Cardiac septum (tissue), 1 donor: ENCODE results near the gene CCDC148. TPM values are rescaled to one million over a fixed set of nuclear protein-coding genes. Genes with fewer than 3 reads are reported as not detected.
"Not testable (repeated sequence)": the region's sequence is repeated elsewhere in the genome, so short reads cannot be mapped to it uniquely, and the experiment has no call there.

Experiments used
- DNase-seq: peaks from one replicate; pipeline ENCODE4 v3.0.0-alpha.2; 2020; ENCODE audit warnings: low spot score
- intact Hi-C: fragments of 100-400 bp; cut with DNase I; formaldehyde crosslinking; loops from one replicate; pipeline ENCODE4 v1.14.0; 2022
- total RNA-seq: library from RNA; stranded (reverse); fragmentation: NEBNext Ultra II Directional; extraction: Animal tissue kit (Norgen Biotek cat#: 25700); gene quantifications from one replicate; pipeline ENCODE4 v1.2.1, GENCODE V29; 2021
- donor health status: DM: no; HTN: no; CAD: no.

The CCDC148 gene
- total RNA-seq, 1 donor from 2014 or later, result 0.30 TPM

DNA sequence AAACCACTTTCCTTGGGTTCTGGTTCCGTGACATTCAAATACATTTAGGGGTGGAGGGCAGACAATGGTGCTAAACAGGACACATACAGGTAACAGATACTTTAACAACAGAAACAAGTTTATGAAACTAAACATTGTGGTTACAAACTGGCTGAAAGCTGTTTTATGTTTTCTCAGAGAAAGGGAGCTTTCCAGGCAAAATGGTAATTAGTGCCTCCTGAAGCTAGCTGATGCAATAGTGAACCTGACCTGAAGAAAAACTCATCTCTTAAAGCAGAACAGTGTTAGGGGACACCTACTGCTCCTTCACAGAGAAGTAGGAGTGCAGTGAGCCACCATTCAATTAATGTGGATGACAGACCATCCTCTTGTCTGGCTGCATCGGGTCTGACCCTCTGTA is 138.9 kb downstream of the CCDC148 start:
- intact Hi-C loops, result no loop called here
- DNase-seq, result no peak

DNA sequence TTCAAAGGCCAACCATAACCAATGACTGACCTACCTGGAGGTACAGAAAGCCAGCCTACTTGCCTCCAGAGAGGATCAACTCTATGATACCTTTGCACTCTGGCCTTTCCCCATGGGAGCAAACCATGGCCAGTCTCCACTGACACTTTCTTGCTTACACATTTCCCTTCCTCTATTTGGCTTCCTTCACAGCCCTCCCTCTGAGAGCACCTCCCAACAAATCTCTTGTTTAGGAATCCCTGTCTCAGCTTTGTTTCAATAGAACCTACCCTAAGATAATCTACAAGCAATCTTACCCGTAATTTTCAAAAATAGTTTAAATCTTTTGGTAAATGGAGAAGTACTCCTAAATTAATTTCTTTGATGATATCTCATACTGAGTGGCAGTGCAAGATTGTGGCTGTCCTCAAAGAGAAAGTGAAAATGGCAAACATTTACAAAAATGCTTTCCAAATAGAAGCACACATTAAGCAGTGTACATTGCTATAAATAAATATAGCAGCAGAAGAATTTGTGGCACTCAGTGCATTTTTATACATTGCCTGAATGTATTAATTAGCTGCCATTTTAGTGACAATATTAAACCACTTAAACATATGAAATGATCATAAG is 140.6 kb downstream of the CCDC148 start:
- no peak for DNase-seq
- intact Hi-C loops, result no loop called here

DNA sequence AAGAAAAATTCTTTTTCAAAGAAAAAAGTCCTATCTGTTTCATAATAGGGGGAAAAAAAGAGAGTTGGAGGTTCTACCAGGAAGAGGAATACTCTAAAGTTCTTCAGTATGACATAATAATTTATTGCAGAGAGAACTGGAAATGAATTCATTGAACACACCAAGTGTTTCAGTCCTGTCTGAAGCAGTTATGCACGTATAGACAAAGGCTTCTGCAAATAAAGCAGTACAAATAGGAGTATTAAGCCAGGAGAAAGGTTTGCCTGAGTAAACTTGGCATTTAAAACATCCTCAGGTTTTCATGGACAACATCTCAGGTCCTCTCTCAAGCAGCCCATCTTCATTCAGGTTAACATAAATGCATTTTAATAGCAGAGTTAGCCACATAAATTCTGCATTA is 141.6 kb downstream of the CCDC148 start:
- DNase-seq, result no peak
- intact Hi-C loops, result no loop called here

DNA sequence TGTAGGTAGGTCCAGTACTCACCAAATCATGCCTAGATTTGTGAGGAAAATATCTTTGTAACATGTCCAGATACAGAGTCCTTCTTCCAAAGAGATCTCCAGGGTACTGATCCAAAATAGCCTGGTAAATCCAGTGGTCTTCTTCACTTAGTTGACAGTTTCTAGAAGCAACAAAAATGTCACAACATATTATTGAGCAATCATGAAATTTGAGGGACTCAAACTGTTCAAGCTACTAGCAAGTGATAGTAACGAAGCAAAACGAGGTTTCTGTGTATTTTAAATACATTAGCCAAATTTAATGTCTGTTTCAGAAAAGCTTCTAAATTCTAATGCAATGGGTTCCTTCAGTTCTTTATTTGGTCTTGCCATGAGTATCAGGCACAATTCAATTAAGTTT is 142.8 kb downstream of the CCDC148 start:
- intact Hi-C loops, result no loop called here

DNA sequence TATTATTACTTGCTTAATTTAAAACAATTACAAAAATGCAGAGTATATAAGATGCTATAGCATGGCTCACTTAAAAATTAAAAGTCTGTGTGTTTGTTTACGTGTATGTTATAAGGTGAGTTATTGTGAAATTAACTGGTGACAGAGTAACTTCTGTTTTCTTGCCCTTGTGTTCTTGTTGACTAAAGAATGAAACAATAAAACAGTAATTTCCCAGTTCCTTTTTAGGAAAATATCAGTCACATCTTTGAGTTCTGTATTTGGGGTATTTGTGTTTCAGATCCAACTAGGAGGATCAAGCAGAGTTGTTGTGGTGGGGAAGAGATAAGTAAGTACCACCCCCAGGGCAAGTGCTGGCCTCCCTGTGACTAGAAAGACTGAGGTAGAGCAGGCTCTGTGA is 143.6 kb downstream of the CCDC148 start:
- intact Hi-C loops, result no loop called here

More for the DNA sequence above, 142.8 kb downstream of the CCDC148 start:
- DNase-seq, result no peak

DNA sequence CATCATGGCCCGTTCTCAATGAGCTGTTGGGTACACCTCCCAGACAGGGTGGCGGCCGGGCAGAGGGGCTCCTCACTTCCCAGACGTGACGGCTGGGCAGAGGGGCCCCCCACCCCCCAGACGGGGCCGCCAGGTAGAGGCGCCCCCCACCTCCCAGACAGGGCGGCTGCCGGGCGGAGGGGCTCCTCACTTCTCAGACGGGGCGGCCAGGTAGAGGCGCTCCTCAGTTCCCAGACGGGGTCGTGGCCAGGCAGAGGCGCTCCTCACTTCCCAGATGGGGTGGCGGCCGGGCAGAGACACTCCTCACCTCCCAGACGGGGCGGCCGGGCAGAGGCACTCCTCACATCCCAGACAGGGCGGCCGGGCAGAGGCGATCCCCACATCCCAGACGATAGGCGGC is 146.1 kb downstream of the CCDC148 start:
- DNase-seq, intact Hi-C loops: not testable (repeated sequence)

More for the DNA sequence above, 143.6 kb downstream of the CCDC148 start:
- DNase-seq, result no peak

DNA sequence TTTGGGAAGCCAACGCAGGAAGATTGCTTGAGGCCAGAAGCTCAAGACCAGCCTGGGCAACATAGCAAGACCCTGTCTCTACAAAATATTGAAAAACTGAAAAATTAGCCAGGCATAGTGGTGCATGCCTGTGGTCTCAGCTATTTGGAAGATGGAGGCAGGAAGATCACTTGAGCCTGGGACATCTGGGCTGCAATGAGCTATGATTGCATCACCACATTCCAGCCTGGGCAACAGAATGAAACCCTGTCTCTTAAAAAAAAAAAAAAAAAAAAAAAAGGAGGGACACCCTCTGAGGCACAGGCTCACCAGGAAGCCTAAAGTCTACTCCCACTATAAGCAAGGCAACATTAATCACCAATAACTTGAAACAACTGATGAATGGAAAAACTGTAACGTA is 151.1 kb downstream of the CCDC148 start:
- no peak for DNase-seq
- intact Hi-C loops, result no loop called here

DNA sequence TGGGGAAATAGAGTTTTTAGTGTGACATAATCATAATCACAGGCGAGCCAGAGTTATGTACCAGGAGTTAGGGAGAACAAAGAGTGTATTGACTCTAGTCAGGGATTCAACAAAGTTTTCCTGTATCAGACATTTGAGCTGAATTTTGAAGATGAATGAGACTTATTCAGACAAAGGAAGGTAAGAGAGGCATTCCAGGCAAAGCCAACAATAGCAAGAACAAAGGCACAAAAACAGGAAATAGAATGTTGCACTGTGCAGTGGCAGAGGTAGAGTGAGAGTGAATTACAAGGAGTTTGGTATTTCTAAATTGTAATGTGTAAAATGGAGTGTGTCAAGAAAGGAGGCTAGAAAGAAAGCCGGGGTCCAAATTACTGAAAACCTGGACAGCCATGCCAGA is 156.2 kb downstream of the CCDC148 start:
- intact Hi-C loops, result no loop called here
- no peak for DNase-seq

DNA sequence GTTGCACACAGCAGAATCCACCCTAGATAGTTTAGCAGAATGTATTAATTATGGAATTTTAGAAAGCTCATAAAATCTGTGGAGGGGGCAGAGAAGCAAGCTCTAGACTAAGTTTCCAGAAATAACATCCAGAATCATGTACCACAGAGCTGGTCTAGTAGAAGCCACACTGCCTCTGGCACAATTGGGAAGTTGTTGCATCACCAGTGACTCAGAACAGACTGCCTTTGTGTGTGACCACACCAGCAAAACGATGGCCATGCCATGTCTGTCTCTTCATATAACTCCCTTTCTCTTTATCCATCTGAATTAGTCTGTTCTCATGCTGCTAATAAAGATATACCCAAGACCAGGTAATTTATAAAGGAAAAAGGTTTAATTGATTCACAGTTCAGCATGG is 158.9 kb downstream of the CCDC148 start:
- intact Hi-C loops, result no loop called here
- DNase-seq, result no peak

DNA sequence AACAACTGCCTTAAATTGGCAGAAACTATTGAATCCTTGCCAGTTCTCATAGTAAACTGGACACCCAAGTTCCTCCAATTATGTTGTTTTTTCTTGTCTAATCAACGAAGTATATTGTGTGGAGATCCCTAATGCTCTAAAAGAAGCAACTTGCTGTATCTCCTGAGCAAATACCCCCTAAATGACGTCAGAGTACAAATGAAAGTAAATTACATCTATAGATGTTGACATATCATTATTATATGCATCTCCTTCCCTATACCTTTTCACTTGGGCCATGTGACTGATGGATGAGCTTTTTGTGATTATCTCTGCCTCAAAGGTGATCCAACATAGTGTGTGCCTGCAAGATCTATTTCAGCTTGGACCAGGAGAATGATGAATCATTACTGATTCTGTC is 159.4 kb downstream of the CCDC148 start:
- intact Hi-C loops, result no loop called here
- no peak for DNase-seq

DNA sequence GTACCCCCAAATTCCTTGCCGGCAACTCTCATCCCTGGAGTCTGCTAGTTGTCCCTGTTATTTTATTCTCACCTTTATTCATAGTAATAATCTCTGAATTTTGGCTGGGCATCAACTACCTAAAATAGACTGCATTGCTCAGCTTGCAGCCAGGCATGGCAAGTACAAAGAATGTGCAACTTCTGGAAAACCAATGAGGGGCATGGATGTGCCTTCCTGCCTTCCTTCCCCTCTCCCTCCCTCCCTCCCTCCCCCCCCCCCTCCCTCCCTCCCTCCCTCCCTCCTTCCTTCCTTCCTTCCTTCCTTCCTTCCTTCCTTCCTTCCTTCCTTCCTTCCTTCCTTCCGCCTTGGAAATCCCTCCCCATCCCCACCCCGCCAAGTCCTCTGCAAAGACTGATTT is 162.8 kb downstream of the CCDC148 start:
- intact Hi-C loops, result no loop called here
- DNase-seq, result no peak

DNA sequence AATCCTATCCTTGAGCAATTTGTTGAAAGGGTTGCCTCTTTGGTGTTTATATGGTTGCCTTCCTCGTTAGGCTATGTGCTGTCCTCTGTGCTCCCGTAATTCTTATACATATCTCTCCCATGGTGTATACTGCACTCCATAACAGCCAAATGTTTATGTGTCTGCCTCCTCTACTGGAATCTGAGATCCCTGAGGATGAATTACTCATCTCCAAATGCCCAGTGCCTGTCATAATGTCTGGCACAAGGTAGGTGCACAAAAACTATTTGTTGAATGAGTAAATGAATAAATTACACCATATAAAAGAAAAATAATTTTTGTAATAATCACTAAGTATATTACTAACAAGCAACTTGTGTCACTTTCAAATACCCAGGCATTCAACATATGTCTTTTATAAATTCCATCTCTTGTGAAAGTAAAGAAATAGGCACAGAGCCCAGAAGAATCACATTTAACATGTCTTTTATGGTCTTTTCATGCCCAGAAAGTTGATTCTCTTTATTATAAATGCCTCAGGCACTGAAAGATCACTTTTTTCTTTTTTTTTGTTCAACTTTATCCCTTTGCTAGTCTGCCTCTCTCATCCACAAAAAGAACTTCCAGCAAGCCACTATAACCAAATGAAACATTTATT is 164.9 kb downstream of the CCDC148 start:
- intact Hi-C loops, result no loop called here
- no peak for DNase-seq

DNA sequence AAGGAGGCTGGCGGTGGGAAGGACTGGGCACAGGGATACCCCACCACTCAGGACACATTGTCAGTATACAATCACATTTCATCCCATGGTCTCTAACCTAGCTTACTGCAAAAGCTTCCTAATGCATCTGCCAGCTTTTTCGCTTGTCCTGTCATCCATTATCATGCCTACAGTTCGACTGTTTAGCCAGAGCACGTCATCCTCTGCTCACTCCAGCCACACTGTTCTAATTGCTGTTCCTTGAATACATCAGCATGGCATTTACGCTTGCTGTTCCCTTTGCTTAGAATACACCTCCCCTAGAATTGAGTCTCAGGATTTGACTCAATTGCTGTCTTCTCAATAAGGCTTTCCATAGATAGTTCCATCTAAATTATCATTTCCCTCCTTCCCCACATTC is 166.3 kb downstream of the CCDC148 start:
- DNase-seq, result no peak

DNA sequence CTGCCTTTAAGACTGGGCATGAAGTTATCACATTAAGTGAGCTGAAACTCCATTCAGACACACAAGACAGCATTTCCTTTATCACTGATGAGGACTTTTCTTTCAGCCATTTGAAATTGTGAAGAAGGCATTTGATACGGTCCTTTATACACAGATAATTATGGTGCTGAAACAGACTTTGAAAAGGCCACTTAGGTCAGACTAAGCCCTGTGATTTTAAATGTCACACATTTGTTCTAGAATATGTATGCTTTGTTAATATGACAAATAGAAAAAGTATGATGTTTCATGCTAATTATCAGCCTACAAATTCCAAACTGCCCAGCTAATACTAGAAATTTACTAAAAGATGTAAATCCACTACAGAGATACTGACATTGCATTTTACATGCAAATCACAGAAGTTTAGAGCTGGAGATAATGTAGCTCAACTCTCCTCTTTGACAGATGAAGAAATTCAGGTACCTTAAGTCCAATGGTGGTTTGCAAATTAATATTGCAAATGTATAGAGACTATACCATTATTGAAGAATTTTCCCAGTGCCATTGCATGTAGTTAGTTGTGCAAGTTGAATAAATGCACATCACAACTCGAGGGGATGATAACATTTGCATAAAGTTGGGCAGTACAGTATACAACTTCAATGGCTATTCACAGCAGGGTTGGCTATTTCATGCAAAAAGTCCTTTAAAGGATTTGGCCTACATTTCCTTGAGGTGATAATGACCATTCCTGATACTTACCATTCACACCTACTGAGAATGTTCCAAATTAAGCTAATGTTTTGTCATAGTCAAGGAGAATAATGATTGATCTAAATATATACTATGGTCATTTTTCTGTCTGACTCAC is 179.7 kb downstream of the CCDC148 start:
- intact Hi-C loops, result no loop called here
- no peak for DNase-seq

More for the DNA sequence above, 166.3 kb downstream of the CCDC148 start:
- intact Hi-C loops, result no loop called here

DNA sequence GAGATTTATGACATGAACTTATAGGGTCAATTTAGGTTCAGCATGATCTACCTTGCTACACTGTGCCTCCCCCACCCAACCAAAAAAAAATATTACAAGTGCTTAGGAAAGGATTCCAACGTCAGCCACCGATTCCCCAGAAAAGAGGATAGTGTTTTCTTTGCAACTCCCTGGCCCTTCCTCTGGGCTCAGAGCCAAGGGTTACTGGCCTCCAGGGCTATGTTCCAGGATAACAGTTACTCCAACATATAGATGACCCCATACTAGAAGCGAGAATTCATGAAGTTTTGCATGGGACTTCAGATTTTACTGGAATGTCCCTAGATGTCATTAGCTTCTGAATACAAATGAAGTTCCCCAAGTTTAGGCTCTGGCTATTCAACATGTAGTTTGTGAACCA is 182.8 kb downstream of the CCDC148 start:
- intact Hi-C loops, result no loop called here
- no peak for DNase-seq

DNA sequence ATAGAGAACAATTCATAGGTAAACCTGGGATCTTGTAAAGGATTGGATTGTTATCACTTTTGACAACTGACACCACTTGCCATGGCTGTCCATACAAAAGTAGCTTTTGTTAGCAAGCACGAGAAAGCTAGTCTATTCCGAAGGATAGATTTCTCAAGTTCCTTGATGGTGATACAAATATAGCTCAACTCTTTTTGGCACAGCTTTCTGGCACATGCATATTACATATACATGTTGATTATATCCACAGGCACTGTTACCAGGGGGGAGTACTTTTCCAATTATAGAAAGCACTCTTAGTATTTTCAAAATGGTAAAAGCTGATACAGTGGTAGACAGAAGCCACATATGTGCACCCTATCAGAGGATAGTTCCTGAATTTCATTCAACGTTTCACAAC is 186.0 kb downstream of the CCDC148 start:
- intact Hi-C loops, result no loop called here
- no peak for DNase-seq

DNA sequence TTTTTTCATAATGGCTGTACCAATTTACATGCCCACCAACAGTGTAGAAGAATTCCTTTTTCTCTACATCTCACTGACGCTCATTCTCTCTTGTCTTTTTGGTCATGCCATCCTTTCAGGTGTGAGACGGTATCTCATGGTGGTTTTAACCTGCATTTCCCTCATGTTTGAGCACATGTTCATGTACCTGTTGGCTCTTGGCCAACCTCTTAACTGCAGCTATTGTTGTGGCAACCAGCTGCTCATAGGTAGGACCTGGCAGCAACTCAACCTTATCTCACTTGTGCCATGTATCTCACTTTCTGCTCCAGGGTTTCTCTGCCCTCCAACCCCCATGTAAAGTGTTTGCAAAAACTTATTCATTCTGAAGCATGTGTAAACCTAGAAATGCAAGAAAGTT is 187.4 kb downstream of the CCDC148 start:
- no peak for DNase-seq
- intact Hi-C loops, result no loop called here

DNA sequence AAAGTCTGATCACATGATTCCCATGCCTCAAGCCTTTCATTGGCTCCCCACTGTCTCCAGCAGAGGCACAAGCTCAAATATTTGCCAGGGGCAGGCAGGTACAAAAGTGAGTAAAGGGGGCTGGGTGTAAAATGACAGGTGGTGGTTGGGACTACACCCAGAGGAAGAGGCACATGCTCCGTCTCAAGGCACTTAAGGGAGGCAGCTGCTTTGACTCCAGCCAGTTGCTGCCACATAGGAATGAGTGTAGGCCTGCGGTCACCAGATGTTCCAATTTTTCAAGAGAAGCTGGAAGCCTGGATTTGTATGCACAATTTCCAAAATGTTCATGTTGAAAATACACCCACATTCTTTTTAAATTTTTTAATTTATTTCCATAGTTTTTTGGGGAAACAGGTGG is 190.4 kb downstream of the CCDC148 start:
- DNase-seq, result no peak
- intact Hi-C loops, result no loop called here

DNA sequence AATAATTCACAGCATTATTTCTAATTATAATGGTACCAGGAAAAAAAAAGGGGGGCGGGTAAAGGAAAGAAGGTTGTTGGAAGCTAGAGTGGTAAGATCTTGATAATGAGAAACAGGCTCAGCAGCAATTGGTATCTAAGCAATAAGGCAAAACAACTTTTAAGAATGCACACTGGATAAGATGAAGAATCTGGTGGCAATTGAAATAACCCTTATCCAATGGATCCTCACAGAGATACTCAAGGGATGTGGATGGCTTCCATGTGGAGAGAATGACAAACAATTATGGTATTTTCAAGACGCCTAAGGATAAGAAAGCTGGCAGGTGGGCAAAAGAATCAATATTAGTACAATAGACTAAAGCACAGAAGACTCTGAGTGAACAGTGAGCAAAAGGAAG is 201.3 kb downstream of the CCDC148 start:
- no peak for DNase-seq
- intact Hi-C loops, result no loop called here

DNA sequence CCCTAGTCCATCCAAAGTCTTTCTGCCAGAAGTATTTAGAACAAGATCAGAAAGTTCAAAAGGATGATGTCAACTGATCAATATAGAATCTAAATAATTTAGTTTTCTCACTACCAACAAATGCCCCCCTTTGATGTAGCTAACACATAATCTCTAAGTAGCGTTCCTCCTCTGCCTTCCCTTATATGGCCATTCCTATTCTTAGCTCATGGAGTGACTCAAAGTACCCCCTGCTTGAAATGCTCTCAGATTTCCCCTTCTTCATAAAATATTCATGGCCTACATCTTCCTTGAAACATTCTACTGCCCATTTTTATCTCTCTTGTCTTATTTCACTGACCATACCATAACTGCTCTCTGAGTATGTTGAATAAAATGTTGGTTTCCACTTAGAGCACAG is 203.4 kb downstream of the CCDC148 start:
- DNase-seq, result no peak
- intact Hi-C loops, result no loop called here

DNA sequence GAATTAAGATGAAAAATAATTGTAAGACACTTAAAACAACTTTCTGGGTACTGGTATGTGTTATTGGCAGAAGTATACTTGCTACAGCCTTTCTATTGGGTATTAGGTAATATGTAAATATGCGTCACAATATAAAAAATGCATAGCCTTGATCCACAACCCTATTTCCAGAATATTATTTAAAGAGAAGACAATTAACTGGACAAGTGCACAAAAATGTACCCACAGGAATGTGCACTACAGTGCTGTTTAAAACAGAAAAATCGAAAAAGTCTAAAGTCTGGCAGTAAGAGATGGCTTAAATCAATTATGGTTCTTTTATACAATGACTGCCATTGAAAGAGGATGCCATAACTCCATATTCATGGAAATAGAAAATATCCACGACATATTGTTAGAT is 205.2 kb downstream of the CCDC148 start:
- intact Hi-C loops, result no loop called here

More for the DNA sequence above, 205.2 kb downstream of the CCDC148 start:
- DNase-seq, result no peak
